NCI-H128 (cell line): Measurements from ENCODE around the gene HNRNPH3.

Source experiments
- DNase-seq: peaks from one replicate; lab custom pipeline; 2025; ENCODE audit not compliant: unreplicated experiment; lab: John Stamatoyannopoulos, UW

HNRNPH3 gene

DNA sequence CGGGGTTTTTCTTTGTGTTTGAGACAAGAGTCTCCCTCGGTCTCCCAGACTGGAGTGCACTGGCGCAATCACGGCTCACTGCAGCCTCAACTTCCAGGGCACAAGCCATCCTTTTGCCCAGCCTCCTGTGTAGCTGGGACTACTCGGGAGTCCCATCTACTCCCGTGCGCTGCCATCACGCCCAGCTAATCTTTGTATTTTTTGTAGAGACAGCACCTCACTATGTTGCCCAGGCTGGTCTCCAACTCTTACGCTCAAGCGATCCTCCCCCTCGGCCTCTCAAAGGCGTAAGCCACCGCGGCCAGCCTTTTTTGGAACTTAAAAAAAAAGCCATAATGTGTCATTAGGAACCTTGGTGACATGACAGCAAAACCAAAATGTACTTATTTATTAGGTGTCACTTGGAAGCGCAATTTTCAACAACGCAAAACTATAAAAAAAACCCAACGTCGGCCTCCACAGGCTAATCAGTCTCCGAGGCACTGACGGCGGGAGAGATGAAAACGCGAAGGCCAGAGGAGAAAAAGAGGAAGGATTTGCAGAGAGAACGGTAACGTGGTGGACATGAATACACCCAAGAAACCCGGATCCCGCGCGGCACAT lies 911 bp upstream of the HNRNPH3 start:
- DNase-seq = no peak

DNA sequence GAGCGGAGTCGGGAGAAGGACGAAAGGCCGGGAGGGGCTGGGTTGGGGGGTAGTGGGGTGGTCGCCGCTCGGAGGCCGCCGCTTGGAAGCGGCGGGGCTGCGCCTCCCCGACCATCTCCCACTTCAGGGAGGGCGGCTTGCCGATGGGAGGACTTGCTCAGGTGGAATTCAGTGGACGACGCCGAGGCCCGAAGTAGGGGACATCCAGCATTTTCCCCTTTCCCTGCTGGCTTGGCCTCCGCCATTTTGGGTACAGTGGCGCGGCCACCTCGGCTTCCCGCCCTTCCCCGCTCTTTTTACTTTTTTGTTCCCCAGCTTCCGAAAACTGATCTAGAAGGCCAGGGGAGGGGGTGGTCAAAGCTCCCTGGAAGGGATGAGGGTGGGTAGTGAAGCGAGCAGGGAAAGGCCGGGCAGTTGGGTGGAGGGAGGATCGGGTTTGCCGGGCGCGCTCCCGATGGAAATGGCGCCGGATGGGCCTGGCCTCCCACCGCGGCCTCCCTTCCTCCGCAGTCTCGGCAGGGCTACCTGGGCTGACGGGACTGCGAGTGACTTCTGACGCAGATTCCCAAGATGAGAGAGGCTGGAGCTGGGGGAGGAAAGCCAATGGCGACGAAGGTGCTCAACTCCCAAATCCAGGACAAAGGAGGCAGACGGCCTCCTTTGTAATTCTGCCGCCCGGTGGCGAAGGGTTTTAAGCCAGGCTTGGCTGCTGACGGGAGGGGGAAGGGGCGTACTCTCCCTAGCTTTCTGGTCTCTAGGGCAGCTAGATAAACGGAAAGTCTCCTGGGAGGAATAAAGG lies 594 bp downstream of the HNRNPH3 start, which contains the start of gene PBLD:
Gene PBLD (minus strand): TSS at position 670 of the 799 bp plus-strand sequence. CDS start 26,084 bp downstream, outside the sequence.
- DNase-seq = peak; percentile 37

DNA sequence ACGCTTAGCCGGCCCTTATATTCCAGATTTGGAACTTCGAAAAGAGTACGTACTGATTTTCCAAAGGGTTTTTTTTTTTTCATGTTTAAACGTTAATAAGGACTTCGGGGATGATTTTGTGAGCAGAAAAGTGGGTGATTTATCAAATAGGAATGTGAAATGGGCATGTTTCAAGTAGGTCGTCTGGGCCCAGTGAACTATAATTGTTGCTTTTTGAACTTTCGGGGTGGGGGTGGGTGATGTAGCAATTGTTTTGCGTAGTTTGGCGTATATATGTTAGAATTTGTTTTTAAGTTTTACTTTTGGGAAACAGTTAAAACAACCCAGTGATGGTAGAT lies 1.2 kb downstream of the HNRNPH3 start:
- no peak for DNase-seq

DNA sequence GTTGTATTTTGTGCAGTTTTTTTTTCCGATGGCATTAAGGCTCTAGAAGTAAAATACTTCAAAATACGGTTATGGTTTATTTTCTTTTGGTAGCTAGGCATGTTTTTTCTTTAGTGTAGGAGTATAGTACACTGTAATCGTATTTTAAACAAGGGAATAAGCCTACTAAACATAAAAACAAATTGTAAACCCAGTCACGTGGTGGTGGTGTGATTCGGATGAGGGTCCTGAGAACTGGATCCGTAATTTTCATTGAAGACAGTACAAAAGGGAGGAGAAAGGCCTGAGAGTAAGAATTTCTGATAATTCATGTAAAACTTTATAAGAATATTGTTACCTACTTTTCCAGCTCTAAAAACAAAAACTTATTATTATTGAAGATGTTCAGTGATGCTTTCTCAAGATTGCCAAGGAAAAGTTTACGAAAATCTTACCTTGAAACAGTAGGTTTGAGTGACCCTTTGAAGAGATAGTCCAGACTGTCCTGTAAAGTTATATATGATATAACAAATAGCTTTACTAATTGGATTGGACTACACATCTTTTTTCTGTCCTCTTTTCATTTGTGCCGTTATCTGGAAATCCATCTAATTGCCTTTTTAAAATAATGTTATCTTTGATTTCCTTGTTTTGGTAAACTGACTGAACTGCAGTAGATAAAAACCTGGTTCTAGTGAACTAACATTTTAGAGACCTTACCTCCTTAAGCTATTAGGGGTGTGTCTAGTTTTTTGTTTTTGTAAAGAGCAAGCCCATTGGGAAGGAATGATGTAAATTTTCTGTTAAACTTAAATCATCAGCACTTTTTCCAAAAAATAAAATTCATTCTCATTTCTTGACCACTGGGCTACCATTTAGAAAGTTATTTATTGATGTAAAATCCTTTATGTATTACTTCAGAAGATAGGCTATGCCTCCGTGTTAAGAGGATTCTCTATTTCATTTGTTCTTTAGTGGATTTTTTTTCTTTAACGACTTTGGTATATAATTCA lies 1.9 kb downstream of the HNRNPH3 start:
- DNase-seq = no peak

DNA sequence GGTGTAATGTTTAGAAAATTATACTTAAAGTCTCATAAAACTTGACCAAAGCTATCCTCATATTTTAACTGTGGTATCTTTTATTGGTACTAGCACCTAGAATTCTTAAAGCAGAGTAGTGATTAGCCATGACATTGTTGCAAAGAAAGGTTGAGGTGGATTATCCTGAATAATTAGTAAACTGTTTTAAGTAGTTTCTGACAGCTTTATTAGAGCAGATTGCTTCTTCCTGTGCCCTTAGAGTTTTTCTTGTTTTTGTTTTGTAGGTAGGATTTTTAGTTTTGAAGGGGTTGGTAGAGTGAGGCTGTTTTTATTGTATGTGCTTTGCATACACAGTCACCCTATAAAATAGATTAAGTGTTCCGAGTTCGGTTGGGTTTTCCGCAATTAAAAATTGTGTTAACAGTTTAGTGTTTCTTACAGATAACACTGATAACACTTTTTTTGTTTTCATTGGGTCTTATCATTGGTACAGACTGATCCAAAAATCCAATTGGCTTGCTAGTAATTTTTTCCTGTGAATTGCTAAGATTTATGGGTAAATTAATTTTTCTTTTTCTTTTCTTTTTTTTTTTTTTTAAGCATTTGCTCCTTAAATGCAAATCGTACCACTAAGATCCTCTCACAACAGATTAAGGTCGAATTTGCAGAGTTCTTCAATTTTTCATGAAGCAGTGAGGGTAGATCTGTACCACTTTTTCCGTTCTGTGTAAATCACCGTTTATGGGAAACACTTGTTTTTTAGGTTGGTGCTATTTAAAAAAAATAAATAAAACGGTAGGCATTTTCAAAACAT lies 3.0 kb downstream of the HNRNPH3 start:
- no peak for DNase-seq

DNA sequence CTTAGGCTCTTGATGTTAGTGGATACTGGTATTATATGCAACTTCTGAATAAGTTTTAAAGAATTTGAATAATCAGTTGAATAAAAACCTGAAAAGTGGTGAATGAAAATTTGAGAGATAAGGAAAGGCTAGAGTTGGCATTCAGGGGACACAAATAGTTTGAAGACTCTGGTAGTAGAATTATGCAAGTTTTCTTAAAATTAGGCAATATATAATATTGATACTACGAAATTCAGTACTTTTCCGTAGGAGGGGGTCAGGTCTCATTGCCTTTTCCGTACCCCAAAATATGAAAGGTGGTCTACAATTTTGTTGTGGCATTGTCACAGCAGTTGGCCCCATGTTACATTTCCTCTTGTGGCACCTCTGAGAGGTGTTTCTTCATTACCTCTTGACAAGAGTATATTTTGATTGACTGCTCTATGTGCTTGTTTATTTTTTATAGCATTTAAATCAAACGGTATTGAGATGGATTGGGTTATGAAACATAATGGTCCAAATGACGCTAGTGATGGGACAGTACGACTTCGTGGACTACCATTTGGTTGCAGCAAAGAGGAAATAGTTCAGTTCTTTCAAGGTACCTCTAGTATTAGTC lies 5.0 kb downstream of the HNRNPH3 start:
- no peak for DNase-seq

DNA sequence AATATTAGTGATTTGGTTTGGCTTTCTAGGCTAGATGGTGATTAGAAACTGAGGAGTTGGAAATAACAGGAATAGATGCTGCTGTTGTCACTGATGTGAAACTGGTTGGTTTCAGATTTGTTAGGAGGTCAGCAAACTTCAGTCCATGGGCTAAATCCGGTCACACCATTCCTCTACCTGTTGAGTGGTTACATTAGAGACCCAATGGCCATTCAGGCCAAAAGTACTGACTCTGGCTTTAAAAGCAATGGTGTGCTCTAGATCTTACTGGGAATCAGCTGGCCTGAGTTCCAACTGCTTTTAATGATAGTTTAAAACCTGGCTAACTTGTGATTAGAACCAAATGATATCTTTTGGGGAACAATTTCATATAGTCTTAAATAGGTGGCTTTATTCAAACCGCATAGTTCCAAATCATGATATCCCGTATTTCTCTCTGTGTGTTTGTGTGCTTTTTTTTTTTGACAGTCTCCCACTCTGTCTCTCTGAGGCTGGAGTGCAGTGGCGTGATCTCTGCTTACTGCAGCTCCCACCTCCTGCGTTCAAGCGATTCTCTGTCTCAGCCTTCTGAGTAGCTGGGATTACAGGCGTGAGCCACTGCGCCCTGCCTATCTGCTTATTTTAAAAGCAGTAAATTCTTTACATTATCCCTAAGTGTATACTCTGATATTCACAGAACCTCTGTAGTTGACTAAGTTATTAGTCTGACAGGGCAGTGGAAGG lies 8.7 kb downstream of the HNRNPH3 start:
- DNase-seq = no peak

DNA sequence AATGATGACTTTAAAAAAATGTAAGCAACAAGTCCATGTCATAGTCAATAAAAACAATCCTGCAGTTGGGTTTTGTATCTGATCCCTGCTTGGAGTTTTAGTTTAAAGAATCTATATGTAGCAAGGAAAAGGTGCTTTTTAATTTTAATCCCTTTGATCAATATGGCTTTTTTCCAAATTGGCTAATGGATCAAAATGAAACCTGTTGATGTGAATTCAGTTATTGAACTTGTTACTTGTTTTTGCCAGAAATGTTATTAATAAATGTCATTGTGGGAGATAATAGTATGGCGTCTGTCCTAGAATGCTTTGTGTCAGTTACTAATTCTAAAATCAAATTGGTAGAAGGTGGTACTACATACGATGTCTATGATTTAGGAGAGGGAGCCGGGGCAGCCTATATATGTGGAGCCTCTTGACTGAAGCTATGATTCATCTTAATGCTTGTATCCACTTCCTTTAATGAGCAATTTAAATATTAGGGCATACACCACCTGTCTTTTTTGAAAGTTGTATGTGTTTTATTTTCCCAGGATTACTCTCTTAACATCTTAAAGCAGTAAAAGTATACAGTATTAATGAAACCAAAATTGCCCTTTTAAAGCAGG lies 11.1 kb downstream of the HNRNPH3 start:
- no peak for DNase-seq

DNA sequence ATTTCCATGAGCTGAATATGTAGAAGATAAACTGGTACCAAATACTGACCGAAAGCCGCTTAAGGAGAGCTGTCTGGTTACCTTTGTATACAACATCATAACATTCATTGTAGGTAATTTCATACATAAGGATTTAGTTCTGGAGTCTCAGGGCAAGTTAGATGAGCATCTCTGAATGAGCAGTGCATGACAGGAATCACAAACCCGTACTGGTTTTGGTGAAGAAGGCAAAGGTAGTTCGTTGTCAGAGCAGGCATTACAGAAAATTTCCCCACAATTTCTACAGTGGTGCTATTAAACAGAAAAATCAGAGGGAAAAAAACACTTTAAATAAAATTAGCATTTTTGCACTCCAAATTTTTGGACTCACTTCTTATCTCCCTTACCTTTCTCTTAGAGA lies 13.8 kb downstream of the HNRNPH3 start:
- DNase-seq = no peak

DNA sequence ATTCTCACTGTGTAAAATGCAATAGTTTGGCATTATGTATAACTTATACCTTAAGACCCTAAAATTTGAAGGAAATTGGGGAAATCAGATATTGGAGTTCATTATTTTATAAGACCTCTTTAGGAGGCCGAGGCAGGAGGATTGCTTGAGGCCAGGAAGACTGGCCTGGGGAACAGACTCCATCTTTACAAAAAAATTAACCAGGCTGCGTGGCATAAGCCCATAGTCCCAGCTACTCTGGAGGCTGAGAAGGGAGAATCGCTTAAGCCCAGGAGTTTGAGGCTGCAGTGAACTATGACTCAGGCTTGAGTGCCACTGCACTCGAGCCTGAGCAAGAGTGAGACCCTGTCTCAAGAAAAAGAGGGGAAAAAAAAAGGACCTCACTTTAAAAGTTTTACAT lies 14.9 kb downstream of the HNRNPH3 start:
- DNase-seq = no peak

DNA sequence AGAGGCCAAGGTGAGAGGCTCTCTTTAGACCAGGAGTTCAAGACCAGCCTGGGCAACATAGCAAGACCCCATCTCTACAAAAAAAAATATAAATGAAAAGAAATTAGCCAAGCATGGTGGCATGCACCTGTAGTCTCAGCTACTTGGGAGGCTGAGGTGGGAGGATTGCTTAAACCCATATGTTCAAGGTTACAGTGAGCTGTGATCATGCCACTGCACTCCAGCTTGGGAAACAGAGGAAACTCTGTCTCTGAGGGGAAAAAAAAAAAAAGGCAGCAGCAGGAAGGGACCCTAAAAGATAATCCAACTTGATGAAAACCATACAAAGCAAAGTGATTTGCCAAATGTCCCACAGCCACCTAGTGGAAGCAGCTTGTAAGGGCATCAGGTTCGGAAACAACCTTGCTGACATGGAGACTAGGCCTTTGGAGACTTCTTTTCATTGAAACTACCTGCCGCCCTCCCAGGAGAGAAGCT lies 16.4 kb downstream of the HNRNPH3 start:
- no peak for DNase-seq

DNA sequence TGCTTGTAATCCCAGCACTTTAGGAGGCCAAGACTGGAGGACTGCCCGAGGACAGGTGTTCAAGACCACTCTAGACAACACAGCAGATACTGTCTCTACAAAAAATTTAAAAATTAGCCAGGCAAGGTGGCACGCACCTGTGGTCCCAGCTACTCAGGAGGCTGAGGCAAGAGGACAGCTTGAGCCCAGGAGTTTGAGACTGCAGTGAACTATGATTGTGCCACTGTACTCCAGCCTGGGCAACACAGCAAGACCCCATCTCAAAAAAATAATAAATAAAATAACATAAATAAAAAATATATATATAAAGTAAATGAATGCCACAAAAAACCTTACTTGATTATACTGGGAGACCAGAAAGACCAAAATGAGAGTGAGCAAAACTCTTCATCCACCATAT lies 21.7 kb downstream of the HNRNPH3 start:
- no peak for DNase-seq

DNA sequence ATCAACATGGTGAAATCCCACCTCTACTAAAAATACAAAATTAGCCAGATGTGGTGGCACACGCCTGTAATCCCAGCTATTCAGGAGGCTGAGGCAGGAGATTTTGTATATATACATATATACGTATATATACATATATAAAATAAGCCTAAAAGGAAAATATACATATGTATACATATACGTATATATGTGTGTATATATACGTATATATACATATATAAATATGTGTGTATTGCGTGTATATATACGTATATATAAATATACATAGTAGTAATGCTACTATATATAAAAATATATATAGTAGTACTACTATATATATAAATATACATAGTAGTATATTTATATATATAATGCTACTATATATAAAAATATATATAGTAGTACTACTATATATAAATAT lies 27.3 kb downstream of the HNRNPH3 start:
- no peak for DNase-seq

DNA sequence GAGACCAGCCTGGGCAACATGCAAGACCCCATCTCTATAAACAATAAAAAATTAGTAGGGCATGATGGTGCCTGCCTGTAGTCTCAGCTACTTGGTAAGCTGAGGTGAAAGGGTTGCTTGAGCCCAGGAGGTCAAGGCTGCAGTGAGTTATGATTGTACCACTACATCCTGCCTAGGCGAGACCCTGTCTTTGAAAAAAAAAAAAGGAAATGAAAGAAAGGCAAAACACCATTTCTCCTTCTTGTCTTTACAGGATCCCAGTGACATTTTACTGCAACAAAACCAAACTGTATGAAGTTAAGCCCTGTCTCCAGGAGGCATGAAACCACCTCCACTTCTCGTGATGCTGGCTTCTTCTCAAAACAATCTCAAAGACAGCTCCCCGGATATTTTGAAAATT lies 30.7 kb downstream of the HNRNPH3 start:
- DNase-seq = no peak

DNA sequence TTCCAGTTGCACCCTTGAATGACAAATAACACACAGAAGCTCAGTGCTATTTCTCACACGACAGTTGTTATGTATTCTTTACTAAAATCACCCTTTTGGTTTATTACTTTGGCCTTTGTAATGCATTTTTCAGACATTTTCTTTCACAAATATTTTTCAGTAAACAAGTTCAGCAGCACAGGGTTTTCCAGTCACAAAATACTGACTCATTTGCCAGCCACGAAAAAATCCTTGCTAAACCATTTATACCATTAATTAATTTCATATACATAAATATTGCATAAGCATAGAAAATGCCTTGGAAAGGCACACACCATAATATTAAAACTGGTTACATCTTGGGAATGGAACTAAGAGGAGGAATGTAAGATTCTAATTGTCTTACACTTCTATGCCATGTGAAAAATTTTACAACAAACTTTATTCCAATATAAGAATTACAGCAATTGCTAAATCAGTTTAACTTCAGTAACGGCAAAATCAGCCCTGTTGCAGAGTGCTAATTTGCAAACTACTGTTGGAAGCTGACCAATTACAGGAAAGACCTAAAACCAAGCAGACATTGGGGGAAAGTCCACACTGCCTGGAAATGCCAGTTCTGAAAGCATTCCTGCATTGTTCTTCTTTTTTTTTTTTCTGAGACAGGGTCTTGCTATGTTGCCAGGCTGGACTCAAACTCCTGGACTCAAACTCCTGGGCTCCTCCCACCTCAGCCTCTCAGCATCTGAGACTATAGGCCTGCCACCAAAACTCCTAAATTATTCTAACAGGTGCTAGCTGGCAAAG lies 32.4 kb downstream of the HNRNPH3 start:
- no peak for DNase-seq

DNA sequence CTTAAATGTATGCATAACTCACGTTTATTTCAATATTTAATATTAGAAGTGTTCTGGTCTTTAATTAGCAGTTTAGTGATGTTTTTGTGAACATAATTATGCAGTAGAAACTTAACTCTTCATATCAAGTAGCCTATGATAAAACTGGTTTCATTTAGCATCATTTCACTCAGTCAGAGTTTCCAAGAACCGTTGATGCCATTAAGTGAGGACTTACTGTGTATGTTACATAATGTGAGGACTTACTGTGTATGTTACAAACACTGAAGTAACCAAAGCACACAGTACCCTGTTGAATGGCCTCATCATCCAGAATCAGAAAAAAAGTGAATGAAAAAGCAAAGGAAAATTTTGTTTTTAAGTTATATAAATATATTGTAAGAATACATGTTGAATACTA lies 33.7 kb downstream of the HNRNPH3 start:
- DNase-seq = no peak

DNA sequence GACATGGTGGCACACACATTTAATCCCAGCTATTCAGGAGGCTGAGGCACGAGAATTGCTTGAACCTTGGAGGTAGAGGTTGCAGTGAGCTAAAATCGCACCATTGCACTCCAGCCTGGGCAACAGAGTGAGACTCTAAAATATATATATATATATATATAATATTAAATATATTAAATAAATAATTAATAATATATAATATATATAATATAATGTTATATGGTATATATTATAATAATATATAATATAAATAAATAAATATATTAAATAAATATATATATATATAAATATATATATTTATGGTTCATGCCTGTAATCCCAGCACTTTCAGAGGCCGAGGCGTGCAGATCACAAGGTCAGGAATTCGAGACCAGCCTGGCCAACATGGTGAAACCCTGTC lies 34.7 kb downstream of the HNRNPH3 start:
- no peak for DNase-seq

DNA sequence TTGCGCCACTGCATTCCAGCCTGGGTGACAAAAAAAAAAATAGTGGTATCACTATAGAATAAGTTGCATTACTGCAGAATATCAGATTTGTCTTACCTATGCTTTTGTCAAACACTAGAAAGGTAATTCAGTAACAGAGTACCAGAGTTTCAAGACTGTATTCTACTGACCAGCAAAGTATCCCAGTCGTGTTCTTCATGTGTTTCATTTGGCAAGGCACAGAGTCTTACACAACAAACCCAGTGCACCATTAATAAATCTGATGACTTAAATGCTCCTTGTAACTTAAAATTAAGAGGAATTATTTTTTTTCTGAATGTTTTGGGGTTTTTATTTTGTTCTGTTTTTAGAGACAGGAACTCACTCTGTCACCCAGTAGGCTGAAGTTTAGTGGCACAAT lies 35.3 kb downstream of the HNRNPH3 start:
- no peak for DNase-seq
